K562 (cell line): ENCODE measurements around the gene ZNF581. TPM values are rescaled to one million over a fixed set of nuclear protein-coding genes. Genes with fewer than 3 reads are reported as not detected.

Source experiments
- AFF4 ChIP-seq: sonication (generic); formaldehyde crosslinking; IDR thresholded peaks from 2 replicates; pipeline ENCODE4 v1.8.0; 2023; ENCODE audit warnings: mild to moderate bottlenecking, missing genetic modification reagents
- BMI1 ChIP-seq: fragments of 150-350 bp; IDR thresholded peaks from 2 replicates; pipeline ENCODE4 v1.6.1; 2014; ENCODE audit warnings: low read length
- BRD4 ChIP-seq: fragments of 200-600 bp; sonication (generic); IDR thresholded peaks from 2 replicates; pipeline ENCODE4 v1.6.1; 2017; ENCODE audit warnings: inconsistent platforms
- CBFA2T2 ChIP-seq: fragments of 450-650 bp; conservative IDR thresholded peaks from 2 replicates; pipeline ENCODE4 v1.6.1; 2017; ENCODE audit warnings: mild to moderate bottlenecking
- EHMT2 ChIP-seq: fragments of 450-650 bp; IDR thresholded peaks from 2 replicates; pipeline ENCODE4 v1.6.1; 2018; ENCODE audit warnings: antibody characterized with exemption
- ELF4 ChIP-seq: fragments of 450-650 bp; formaldehyde crosslinking; IDR thresholded peaks from 2 replicates; pipeline ENCODE4 v1.4.0; 2022; ENCODE audit warnings: missing genetic modification characterization
- ELK1 ChIP-seq: sonication (generic); formaldehyde crosslinking; IDR thresholded peaks from 2 replicates; pipeline ENCODE4 v1.8.1; 2022; ENCODE audit warnings: missing genetic modification reagents
- GTF2B ChIP-seq: IDR thresholded peaks from 2 replicates; pipeline ENCODE4 v1.6.1; 2011; ENCODE audit not compliant: insufficient read length; ENCODE audit errors: extremely low read depth
- HNRNPLL ChIP-seq: fragments of 200-400 bp; formaldehyde crosslinking; IDR thresholded peaks from 2 replicates; pipeline ENCODE4 v1.6.1; 2017; ENCODE audit warnings: low read length, low read depth, mild to moderate bottlenecking; ENCODE audit not compliant: poor library complexity, severe bottlenecking
- KHSRP ChIP-seq: fragments of 450-650 bp; IDR thresholded peaks from 2 replicates; pipeline ENCODE4 v1.6.1; 2017
- MLX ChIP-seq, 2 experiments: fragments of 450-650 bp in 1 of 2; sonication (generic) in 1 of 2; formaldehyde crosslinking; conservative IDR thresholded peaks; 2 replicates each; pipeline versions ENCODE4 v1.4.0 to v1.8.1; 2020 to 2022; ENCODE audit warnings: mild to moderate bottlenecking in 1 of 2, missing genetic modification reagents in 1 of 2
- NBN ChIP-seq: fragments of 450-650 bp; IDR thresholded peaks from 2 replicates; pipeline ENCODE4 v1.6.1; 2016; ENCODE audit warnings: low read depth, mild to moderate bottlenecking
- POLR2B ChIP-seq: fragments of 450-650 bp; IDR thresholded peaks from 2 replicates; pipeline ENCODE4 v1.6.1; 2018; ENCODE audit warnings: low read depth; ENCODE audit not compliant: partially characterized antibody
- PTTG1 ChIP-seq: fragments of 450-650 bp; IDR thresholded peaks from 2 replicates; pipeline ENCODE4 v1.6.1; 2016; ENCODE audit warnings: low read depth, mild to moderate bottlenecking, missing genetic modification characterization, missing compliant biosample characterization
- SUPT5H ChIP-seq: fragments of 450-650 bp; IDR thresholded peaks from 2 replicates; pipeline ENCODE4 v1.6.1; 2016
- TAF1 ChIP-seq: IDR thresholded peaks from 2 replicates; pipeline ENCODE4 v1.6.1; 2011; ENCODE audit warnings: mild to moderate bottlenecking, low read length, moderate library complexity; ENCODE audit not compliant: insufficient read depth, control insufficient read depth, severe bottlenecking; ENCODE audit errors: extremely low read depth
- TCF7L2 ChIP-seq: fragments of 150-350 bp; IDR thresholded peaks from 2 replicates; pipeline ENCODE4 v1.6.1; 2016; ENCODE audit warnings: low read depth, mild to moderate bottlenecking, low read length, moderate library complexity
- TSC22D4 ChIP-seq: fragments of 450-650 bp; IDR thresholded peaks from 2 replicates; pipeline ENCODE4 v1.6.1; 2016; ENCODE audit warnings: missing genetic modification characterization, missing biosample characterization, control low read depth
- ZBTB7A ChIP-seq: IDR thresholded peaks from 2 replicates; pipeline ENCODE4 v1.6.1; 2011; ENCODE audit warnings: low read depth, mild to moderate bottlenecking, low read length, moderate library complexity, borderline replicate concordance; ENCODE audit not compliant: control insufficient read depth
- ZNF224 ChIP-seq: sonication (generic); formaldehyde crosslinking; IDR thresholded peaks from 2 replicates; pipeline ENCODE4 v1.8.0; 2022; ENCODE audit warnings: mild to moderate bottlenecking, missing genetic modification reagents
- ZNF239 ChIP-seq: fragments of 250-450 bp; sonication (Bioruptor Pico); IDR thresholded peaks from 2 replicates; pipeline ENCODE4 v1.4.0; 2020; ENCODE audit warnings: mild to moderate bottlenecking
- ZNF507 ChIP-seq: conservative IDR thresholded peaks from 2 replicates; pipeline ENCODE4 v1.6.1; 2017; ENCODE audit warnings: missing genetic modification characterization, missing compliant biosample characterization
- ZNF57 ChIP-seq: fragments of 450-650 bp; formaldehyde crosslinking; IDR thresholded peaks from 2 replicates; pipeline ENCODE4 v1.4.0; 2020; ENCODE audit warnings: mild to moderate bottlenecking, moderate library complexity
- ZNF76 ChIP-seq: fragments of 250-450 bp; sonication (Bioruptor Pico); IDR thresholded peaks from 2 replicates; pipeline ENCODE4 v1.4.0; 2020; ENCODE audit warnings: mild to moderate bottlenecking, moderate library complexity, borderline replicate concordance
- polyA plus RNA-seq, 8 experiments: library from polyadenylated mRNA; depleted of rRNA in 4 of 8; stranded (reverse) in 5 of 8; unstranded in 3 of 8; fragments of >200 nt; fragmentation: Nextera tagmentation in 2 of 8; fragmentation: Illumina TruSeq in 1 of 8; extraction: Ambion mirVana in 2 of 8; extraction: Trizol in 1 of 8; gene quantifications; 2 replicates each; pipeline versions ENCODE4 v1.2.1 to v1.2.3, GENCODE V29; 2011 to 2014; ENCODE audit warnings: inconsistent platforms in 1 of 8, missing spikeins in 1 of 8
- total RNA-seq, 7 experiments: library from RNA; depleted of rRNA in 6 of 7; stranded (reverse); fragments of >200 nt in 6 of 7; fragmentation: Illumina TruSeq in 2 of 7; extraction: Trizol in 2 of 7; gene quantifications; 2 replicates each; pipeline versions ENCODE4 v1.2.1 to v1.2.3, GENCODE V29; 2011 to 2021; ENCODE audit warnings: low replicate concordance in 1 of 7

ZNF581 gene
- total and polyA plus RNA-seq, 9 of the 15 experiments (the other 6 are each of a cell fraction or from before 2014, with no cell fraction given): 2.4 to 39.4 (median 15.4) TPM

GRCh38 chr19:55598719-55599467, 44.6 kb upstream of the ZNF581 start (continued):
- TF ChIP-seq ZNF57 (CRISPR knock-in tag): peak; percentile 48; the same call in 1 of the 2 replicates
- peak; percentile 54 for TF ChIP-seq POLR2B
- no peak for TF ChIP-seq ZNF239
- TF ChIP-seq SUPT5H: peak; percentile 84
- TF ChIP-seq TSC22D4: no peak
- TF ChIP-seq EHMT2: peak; percentile 42; the same call in 1 of the 2 replicates
- peak; percentile 56; the same call in 1 of the 2 replicates for TF ChIP-seq TCF7L2
- TF ChIP-seq KHSRP: no peak
- TF ChIP-seq PTTG1: no peak
- TF ChIP-seq BMI1: no peak
- no peak for TF ChIP-seq GTF2B
- TF ChIP-seq ELF4 (CRISPR knock-in tag): peak; percentile 85
- no peak for TF ChIP-seq BRD4
- TF ChIP-seq HNRNPLL: peak; percentile 70
- no peak for TF ChIP-seq CBFA2T2
- TF ChIP-seq ZBTB7A: 0 out of 2 replicates have a peak, but pooled peaks have one; percentile 48
- TF ChIP-seq ZNF76 (CRISPR knock-in tag): no peak
- peak; percentile 86 for TF ChIP-seq TAF1
- no peak for TF ChIP-seq ZNF507
- no peak for TF ChIP-seq ZNF224 (CRISPR knock-in tag)
- peak; percentile 78; the same call in 1 of the 2 replicates for TF ChIP-seq AFF4 (CRISPR knock-in tag)
- no peak for TF ChIP-seq ELK1 (CRISPR knock-in tag)
- TF ChIP-seq MLX (CRISPR knock-in tag; conservative IDR thresholded peaks at IDR 0.05): no peak
- TF ChIP-seq NBN: no peak
